HuH-7 (cell line): Measurements from ENCODE around the gene RNF222.
"Not testable (repeated sequence)": the region's sequence is repeated elsewhere in the genome, so short reads cannot be mapped to it uniquely, and the experiment has no call there.

Experiments
- DNase-seq: peaks from one replicate; pipeline ENCODE4 v3.0.0; 2011; ENCODE audit warnings: low spot score

RNF222 gene

DNA sequence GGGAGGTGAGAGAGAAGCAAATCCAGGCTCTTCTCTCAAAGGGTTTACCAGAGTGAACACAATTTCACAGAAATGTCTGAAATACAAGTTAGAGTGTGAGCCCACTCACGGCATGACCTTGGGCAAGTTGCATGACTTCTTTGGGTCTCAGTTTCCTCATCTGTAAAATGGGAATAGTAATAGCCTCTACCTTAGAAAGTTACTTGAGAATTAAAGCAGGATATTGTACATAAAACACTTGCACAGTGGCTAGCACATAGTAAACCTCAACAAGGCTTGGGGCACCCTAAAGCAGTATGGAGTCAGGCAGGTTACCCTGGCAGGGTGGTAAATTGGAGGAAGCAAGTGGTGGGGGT lies 13.2 kb upstream of the RNF222 start:
- no peak for DNase-seq

DNA sequence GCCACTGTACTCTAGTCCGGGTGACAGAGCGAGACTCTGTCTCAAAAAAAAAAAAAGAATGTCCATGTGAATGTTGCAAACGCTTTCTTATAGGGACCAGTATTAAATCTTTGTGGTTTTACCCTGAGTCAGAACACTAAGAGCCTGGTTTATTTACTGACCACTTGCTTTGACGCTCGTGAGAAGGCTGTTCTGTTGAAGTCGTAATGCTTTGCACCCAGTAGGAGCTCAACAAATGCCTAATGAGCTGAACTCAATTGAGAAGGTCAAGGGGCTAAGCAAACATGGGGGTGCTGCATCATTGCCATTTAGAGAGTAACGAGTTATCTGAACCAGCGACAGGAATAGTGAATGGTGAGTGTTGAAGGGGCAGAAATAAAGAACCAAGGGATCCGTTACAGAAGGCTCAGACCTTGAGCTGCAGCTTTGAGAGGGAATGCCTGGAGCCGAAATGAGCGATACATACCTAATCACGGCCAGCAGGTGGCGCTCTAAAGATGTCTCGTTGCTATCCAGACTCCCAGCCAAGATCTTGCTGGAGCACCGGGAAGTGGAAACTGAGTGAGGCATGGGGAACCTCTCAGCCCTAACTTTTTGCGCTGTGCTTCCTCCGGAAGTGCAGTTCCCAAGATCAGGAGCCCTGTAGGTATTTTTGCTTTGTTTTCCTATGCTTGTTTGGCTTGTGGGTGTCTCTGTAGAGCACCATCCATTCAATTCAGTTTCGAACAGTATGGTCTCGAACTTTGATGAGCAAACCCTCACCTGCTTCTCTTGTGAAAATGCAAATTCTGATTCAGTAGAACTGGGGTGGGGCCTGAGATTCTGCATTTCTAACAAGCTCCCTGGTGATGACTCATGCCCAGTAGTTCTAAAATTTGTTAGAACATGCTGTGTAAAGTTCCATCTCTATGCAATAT lies 12.6 kb upstream of the RNF222 start:
- DNase-seq = peak; percentile 66

DNA sequence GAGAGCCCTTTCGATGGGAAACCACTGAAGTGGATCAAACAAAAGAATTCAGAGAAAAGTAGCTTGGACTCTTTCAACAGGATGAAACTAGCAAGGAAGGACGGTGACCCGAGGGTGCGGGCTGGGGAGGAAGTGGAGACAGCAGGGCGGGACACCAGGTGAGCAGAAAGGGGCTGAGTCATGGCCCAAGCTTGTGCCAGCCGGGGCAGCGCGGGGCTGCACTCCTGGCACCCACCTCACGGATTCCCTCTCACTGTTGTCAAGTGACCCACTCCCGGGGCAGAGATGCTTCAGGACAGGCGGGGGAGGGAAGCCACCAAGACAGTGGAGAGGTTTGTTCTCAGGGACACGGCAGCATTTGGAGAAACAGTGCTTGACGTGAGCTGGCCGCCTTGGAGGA lies 10.7 kb upstream of the RNF222 start:
- DNase-seq = no peak

DNA sequence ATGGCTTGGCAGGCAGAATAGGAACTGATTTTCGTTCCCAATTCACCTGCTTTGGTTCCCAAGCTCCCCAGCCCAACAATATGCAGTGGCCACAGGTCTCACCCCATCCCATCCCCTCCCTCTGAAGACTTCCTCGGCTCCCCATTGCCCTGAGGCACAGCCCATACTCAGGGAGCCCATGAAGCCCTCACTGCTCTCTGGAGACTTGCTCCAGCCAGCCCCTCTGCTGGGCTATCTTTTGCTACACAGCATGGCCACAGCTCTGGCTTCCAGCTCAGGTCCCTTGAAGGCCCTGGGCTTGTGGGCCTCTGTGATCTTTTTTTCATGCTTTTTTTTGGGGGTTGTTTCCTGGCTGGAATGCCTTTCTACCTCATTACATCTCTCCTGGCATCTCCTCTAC lies 8.5 kb upstream of the RNF222 start:
- DNase-seq = no peak

DNA sequence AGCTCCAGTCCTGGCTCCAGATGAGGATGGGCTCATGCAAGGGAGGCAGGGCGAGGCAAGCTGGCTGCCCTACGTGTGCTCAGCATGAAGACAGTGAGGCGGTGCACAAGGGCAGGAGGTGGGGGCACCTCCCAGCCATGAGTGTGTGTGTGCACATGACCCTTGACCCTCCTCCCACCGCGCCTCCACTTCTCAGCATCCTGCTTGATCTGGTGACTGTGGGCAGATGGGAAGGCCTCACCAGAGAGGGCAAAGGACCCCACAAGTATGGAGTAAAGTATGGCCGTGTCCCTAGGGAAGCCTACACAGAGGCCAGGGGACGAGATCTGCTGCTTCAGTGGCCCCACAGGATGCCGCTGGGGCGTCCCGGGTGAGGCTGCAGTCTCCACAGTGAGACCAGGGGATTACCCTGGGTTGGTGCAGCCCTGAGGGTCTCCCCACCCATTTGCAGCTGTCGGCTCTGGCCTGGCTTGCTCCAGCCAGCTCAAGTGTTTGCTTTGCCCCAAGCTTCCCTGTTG lies 7.9 kb upstream of the RNF222 start:
- DNase-seq = no peak

DNA sequence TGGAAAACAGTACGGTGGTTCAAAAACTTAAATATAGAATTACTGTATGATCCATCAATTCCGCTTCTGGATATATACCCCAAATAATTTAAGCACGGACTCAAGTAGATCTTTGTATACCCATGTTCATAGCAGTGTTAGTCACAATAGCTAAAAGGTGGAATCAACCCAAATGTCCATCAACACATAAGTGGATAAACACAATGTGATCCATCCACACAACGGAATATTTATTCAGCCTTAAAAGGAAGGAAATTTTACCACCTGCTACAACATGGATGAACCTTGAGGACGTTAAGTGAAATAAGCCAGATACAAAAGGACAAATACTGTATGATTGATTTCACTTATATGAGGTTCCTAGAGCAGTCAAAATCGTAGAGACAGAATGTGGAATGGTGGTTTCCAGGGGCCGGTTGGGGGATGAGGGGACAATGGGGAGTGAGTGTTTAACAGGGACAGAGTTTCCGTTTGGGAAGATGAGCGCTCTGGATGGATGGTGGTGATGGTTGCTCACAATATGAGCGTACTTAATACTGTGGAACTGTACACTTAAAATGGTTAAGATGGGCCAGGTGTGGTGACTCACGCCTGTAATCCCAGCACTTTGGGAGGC lies 5.4 kb upstream of the RNF222 start:
- DNase-seq = no peak

DNA sequence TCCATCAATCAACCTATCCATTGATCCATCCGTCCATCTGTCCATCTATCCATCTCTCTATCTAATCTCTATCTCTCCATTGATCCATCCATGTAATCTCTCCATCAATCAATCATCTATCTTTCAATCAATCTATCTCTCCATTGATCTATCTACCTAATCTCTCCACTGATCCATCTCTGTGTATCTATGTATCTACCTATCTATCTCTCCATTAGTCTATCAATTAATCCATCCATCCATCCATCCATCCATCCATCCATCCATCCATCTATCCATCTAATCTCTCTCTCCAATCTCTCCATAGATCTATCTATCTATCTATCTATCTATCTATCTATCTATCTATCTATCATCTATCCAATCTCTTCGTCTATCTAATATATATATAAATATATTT lies 3.5 kb upstream of the RNF222 start:
- no peak for DNase-seq

DNA sequence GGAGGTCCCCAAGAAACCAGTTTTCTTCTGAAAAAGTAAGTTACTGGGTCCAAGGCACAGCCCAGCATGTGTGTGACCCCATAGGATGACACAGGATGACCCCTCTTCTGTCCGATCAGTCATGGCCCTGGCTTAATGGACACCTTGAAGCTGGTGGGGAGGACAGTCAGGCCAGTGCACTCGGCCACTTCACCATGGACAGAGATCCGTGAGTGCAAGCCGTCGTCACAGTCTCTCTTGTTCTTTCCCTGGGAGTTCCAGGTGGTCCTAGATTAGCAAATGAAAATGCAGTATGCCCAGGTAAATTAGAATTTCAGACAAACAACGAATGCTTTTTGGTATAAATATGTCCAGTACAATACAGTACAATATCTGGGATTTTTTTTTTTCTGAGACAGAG lies 1.4 kb upstream of the RNF222 start:
- DNase-seq = no peak

DNA sequence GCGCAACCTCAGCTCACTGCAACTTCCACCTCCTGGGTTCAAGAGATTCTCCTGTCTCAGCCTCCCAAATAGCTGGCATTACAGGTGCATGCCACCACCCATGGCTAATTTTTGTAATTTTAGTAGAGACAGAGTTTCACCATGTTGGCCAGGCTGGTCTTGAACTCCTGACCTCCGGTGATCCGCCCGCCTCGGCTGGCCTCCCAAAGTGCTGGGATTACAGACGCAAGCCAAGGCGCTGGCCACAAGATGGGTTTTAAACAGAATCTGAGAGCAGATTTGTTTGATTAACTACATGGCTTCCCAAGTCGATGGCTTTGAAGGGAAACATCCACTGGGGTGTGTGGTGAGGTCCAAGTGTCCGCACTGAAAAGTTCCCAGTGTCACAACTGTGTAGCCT lies 3.1 kb downstream of the RNF222 start:
- not testable (repeated sequence) for DNase-seq

DNA sequence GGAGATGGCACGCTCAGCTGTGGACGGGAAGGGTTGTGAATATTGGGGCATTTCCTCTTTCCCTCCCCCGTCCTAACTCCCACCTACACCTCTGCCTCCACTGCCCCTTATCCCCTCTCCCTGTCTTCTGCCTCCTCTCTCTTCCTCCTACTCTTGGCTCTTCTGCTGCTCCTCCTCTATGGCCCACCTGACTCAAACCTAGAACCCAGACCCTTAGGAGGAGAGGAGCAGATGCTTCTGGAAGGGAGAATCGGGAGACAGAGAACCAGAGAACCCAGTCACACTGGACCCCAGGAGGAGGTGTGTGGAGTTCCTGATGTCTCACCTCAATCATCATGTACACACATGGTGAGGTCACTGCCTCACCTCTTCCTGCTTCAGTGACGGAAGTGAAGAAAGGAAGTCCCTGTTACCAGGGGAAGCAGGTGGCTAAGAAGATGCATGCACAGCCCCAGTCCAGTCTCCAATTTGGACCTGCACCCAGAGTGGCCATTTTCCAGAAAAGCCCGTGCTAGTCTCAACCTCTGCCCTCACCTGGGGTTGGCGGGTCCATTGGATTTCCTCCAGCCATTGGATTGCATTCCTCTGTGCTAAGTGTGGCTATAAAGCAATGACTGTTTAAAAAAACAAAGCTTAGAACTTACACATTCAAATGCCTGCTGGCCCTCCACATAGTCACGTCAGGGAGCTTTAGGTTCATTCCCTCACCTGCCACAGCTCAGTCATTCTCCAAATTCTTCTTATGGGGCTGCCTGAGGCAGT lies 4.0 kb downstream of the RNF222 start:
- DNase-seq = no peak

DNA sequence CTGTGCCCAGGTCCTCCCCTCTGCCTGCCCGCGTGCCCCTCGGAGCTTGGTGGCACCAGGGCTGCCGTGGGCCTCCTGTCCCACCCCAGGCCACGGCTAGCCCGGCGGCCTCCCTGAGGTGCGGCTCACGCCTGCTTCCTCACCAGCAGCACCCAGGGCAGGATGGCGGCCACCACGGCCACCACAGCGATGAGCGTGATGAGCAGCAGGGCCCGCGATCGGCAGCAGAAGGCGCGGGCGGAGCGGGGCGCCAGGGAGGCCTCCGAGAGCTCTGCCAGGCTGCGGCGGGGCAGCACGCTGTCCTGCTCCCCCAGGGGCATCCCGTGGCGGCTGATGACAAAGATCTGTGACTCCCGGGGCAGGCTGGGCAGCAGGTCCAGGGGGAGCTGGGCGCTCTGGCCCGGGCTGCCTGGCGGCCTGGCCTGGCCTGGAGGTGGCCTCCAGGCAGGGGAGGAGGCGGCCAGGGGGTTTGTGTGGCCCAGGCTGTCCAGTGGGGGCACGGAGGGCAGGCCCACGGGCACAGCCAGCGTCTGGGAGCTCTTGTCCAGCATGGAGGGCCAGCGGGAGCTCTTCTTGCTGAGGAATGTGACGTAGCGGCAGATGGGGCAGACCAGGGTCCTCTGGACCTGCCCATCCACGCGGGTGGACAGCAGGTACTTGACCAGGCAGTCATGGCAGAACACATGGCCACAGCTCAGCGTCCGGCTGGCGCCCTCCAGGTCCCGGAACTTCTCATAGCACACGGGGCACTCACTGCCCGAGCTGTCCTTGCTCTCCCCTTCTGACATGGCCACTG lies 4.8 kb downstream of the RNF222 start:
- DNase-seq = no peak

DNA sequence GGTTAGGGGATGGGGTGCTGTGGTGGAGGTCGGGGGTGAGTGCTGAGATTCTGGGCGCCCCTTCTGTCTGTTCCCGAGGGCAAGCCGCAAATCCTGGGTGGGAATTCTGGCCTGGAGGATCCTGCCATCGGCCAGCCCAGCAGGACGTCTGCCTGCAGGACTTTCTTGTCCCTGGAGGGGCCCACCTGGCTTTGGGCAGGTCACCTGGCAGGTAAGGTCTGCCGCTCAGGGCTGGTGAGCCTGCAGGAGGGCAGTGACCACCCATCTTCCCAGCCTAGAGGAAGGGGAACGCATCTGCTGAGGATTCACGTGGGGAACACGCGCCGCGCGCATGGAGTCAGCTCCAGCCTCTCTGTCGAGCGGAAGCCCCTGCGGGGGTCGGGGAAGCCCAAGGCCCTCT lies 5.4 kb downstream of the RNF222 start:
- DNase-seq = no peak

DNA sequence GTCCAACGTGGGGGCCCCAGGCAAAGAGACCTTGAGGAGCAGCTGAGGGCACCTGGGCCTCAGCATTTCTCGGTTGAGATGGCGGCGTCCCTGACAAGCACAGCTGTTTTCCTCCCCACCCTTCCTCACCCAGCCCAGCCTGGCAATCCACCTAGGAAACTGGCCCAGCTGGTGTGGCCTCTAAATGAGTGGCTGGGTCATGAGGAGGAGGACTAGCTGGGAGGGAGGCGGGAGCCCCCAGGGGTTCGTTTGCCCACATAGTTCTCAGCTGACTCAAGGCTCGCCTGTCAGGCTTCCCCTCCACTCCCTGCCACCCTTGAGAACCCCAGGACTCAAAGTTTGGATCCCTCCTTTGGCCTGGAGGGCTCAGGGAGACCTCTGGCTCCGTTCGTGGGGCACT lies 5.9 kb downstream of the RNF222 start:
- DNase-seq = no peak

DNA sequence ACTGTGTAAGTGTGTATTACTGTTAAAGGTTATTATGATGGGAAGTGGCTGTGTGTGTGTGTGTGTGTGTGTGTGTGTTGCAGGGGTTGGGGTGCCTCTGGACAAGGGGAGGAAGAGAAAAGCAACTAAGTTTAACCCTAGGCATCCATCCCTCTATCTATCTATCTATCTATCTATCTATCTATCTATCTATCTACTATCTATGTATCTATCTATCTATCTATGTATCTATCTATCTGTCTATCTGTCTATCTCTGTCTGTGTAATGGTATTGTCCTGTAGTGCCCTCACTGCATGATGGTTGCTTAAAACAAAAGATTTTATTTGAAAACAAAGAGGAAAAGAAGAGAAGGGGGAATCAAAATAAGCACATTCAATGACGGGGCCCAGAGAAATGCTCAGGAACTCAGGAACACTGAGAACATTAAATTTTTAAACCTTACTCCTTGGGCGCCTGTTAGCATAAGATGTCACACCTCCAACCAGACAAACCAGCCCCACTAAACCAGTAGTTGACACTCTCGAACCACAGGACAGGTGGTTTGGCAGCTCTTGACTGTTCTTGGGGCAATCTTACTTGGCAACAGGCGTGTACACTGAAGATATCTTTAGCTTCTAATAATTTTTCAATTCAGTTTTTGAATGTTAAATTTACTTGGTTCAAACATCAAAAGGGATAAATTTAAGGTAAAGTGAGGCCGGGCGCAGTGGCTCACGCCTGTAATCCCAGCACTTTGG lies 9.5 kb downstream of the RNF222 start:
- no peak for DNase-seq

DNA sequence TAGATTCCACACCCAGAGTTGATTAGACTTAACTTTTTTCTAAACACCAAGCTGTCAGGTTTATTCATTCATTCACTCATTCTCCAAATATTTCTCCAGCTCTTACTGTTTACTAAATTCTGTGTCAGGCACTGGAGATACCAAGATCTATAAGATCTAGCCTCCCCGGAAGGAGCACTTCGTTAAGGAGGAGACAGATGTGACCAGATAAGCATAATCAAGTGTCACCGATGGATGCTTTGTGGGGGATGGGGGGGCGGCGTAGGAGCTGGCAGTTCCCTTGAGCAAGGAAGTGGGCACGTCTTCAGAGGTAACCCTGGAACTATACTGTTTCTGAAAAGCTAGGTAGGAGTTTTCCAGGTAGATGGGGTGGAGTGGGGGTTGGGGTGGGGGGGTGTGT lies 10.8 kb downstream of the RNF222 start:
- no peak for DNase-seq

DNA sequence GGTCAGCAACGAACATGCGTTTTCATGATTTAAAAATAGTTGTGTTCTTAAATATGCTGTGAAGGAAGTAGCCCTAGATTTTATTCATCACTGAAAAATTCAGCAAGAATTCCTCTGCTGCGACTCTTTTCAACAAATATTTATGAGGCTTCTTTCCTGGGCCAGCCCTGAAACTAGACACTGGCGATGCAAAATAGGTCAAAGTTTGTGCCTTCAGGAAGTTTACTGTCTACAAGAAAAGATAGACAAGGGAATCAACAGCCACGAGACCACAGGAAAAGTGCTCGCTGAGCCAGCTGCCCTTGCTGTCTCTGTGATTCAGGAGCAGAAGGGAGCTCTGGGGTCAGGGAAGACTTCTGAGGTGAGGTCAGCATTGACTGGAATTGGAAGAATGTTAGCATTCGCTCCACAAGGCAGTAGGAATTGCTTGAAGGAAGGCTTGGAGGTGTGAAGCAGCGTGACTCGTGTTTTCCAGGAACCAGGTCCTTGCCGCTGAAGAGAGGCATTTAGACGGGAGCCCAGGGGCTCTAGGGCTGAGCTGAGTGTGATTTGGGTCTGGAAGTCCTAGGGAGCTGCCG lies 12.7 kb downstream of the RNF222 start:
- DNase-seq = no peak

DNA sequence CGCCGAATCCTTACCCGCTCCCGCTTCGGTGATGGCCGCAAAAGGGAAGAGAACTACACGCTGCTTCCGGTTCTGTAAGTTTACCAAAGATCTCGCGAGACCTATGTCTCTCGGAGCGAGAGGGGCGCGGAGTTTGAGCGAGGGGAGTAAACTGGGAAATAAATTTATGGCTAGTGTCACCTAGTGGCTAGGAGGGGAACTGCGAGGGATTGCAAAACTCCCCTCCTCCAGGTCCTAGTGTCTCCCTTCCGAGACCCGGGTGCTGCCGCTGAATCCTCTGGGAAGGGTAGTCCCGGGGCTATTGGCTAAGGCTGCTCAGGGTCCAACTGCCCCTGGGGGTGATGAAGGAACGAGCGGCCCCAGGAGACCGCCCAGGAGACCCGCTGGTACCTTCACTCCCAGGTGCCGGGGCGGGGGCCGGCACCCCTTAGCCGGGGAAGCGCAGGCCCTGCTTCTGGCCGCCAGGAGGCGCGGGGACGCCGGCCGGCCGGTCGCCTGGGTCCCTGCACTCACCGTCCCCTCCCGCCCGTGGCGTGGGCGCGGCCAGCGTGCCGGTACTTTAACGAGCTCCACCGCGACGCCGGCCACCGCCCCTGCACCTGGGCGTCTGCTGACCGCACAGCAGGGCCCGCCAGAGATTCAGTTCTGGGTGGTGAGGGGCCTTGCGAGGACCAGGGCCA lies 14.3 kb downstream of the RNF222 start, which contains the start of gene RPL26:
Gene RPL26, minus strand, starts transcription at position 51 of the 680 bp plus-strand sequence. CDS start 883 bp downstream, outside the sequence.
- DNase-seq = peak; percentile 84

DNA sequence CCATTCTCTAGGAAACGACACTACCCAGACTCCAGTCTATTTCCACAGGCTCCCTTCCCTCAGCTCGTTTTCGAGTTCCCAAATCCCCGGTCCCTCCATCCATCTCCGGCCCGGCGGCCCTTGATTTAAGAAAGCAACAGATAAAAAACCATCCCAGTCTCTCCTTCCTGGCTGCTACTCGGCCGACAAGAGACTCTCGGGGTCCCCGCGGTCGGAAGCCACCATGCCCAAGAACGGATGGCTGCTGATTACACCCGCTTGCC lies 14.8 kb downstream of the RNF222 start:
- DNase-seq = no peak

DNA sequence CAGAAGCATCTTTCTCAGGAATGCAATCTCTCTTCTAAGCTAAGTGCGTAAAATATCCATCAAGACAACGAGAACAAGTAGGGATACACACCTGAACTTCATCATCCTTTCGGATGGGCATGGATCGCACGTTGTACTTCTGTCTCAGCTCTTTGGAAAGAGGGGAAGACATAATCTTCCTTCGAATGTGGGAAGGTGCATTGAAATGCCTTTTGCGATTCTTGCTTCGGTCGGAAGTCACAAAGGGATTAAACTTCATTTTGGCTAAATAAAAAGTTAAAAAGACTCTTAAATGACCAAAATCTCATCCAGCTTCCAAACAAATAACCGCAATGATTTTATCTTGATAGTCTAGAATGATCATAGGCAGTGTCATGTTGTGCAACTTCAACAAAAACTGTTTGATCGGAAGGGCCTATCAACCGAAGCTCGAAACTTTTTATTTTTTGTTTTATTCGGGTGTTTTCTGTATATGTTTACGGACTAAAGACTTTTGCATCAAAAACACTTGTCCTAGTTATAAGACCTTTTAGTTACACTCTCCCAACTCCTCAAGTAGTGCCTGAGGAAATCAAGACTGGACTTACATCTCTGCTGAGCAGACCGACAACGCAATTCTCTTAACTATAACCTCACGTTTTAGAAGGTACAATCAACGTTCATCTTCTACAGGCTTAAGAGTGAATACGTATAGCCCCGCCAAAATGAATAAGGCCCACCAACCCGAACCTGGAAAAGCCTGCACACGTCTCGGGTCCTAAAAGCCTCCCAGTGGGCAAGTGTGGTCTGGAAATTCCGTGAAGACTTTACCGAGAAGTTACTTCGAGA lies 15.4 kb downstream of the RNF222 start:
- DNase-seq = no peak

DNA sequence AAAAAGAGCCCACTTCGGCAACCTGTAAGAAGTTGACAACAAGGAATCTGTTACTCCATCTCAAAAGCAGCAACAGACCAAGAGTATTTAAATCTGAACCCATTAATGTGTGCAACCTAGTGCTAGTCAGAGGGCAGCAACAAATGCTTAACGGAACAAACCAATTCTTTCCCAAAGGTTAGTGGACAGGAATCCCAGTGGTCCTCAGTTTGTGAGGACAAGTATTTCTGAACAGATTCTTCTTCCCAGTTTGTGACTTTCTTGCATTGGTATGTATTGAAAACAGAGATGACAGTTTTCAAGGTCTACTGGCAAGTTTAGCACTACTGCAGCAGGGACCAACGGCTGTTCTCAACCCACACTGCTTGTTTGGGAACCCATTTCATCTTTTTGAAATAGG lies 17.6 kb downstream of the RNF222 start:
- DNase-seq = no peak
